Adrenal gland (tissue), 5 donors: ENCODE data around the gene ZNF511.

Experiments used
- CTCF ChIP-seq, 6 experiments: fragments of 450-650 bp in 4 of 6; fragments of 200-600 bp in 2 of 6; sonication (generic) in 1 of 6; IDR thresholded peaks; 1 replicate in 5 of 6; 2 replicates in 1 of 6; pipeline versions ENCODE4 v1.5.1 to v1.8.0; 2016 to 2021; ENCODE audit warnings: antibody characterized with exemption in 6 of 6, mild to moderate bottlenecking in 2 of 6, moderate library complexity in 1 of 6
- POLR2A ChIP-seq, 2 donors: fragments of 450-650 bp; IDR thresholded peaks; one replicate each; pipeline ENCODE4 v1.6.1; 2017; ENCODE audit warnings: antibody characterized with exemption in 2 of 2, mild to moderate bottlenecking in 2 of 2, moderate library complexity in 1 of 2
- donor health status: DM: no; HTN: no; CAD: no.

GRCh38 chr10:133260895-133261725 lies 47.6 kb upstream of the ZNF511 start:
- TF ChIP-seq CTCF (IDR thresholded peaks at IDR 0.05) (no peak), POLR2A (IDR thresholded peaks at IDR 0.05) (no peak)
